ENCODE data around the gene PTPRT. TPM values are rescaled to one million over a fixed set of nuclear protein-coding genes. Genes with fewer than 3 reads are reported as not detected.

Gene PTPRT
- polyA plus RNA-seq, 1 donor, result 0.78 TPM

GRCh38 chr20:42894483-42894882, 295.2 kb downstream of the PTPRT start:
- H3K36me3 ChIP-seq (ENCODE audit: control insufficient read depth, insufficient read depth, low read length), result no peaks in the 10 kb centered on the region
- H3K27me3 ChIP-seq (ENCODE audit: control insufficient read depth, insufficient read depth, low read length), result no peaks in the 10 kb centered on the region
- H3K9me3 ChIP-seq (ENCODE audit: control insufficient read depth, low read depth, low read length), result no peaks in the 10 kb centered on the region
- H3K27ac ChIP-seq (ENCODE audit: low read length), result no peak overlapping the region
- H3K4me1 ChIP-seq (ENCODE audit: control insufficient read depth, insufficient read depth, low read length), result no peaks in the 10 kb centered on the region
- WGBS (ENCODE audit: insufficient coverage, low lambda C conversion rate), result 67% methylated on average over 1 of the region's 3 CpGs
- H3K4me3 ChIP-seq (ENCODE audit: low read length), result no peak overlapping the region
- DNase-seq, result no peak

GRCh38 chr20:42889517-42889916, 300.2 kb downstream of the PTPRT start:
- no peaks in the 10 kb centered on the region for H3K9me3 ChIP-seq (ENCODE audit: control insufficient read depth, low read depth, low read length)
- no peaks in the 10 kb centered on the region for H3K36me3 ChIP-seq (ENCODE audit: control insufficient read depth, insufficient read depth, low read length)
- no peak overlapping the region for H3K4me3 ChIP-seq (ENCODE audit: low read length)
- H3K4me1 ChIP-seq (ENCODE audit: control insufficient read depth, insufficient read depth, low read length), result no peaks in the 10 kb centered on the region
- no CpG with 5 or more reads among the region's 3 CpGs for WGBS (ENCODE audit: insufficient coverage, low lambda C conversion rate)
- no peak overlapping the region for H3K27ac ChIP-seq (ENCODE audit: low read length)
- no peak for DNase-seq
- H3K27me3 ChIP-seq (ENCODE audit: control insufficient read depth, insufficient read depth, low read length), result no peaks in the 10 kb centered on the region

- WGBS (ENCODE audit: insufficient coverage, low lambda C conversion rate), result no CpG with 5 or more reads among the region's 3 CpGs
- no peak for DNase-seq
- Histone ChIP-seq H3K27me3 (ENCODE audit: control insufficient read depth, insufficient read depth, low read length) (no peaks in the 10 kb centered on the region), H3K4me3 (ENCODE audit: low read length) (no peak overlapping the region), H3K27ac (ENCODE audit: low read length) (no peak overlapping the region), H3K36me3 (ENCODE audit: control insufficient read depth, insufficient read depth, low read length) (no peaks in the 10 kb centered on the region), H3K4me1 (ENCODE audit: control insufficient read depth, insufficient read depth, low read length) (no peaks in the 10 kb centered on the region), H3K9me3 (ENCODE audit: control insufficient read depth, low read depth, low read length) (no peaks in the 10 kb centered on the region)
Observed at GRCh38 chr20:42887281-42887680, 302.4 kb downstream of the PTPRT start.

- WGBS (ENCODE audit: insufficient coverage, low lambda C conversion rate), result no CpG with 5 or more reads among the region's 2 CpGs
- no peak overlapping the region for H3K4me3 ChIP-seq (ENCODE audit: low read length)
Observed at GRCh38 chr20:42886801-42887200, 302.9 kb downstream of the PTPRT start.

GRCh38 chr20:42886046-42886445, 303.7 kb downstream of the PTPRT start:
- H3K27me3 ChIP-seq (ENCODE audit: control insufficient read depth, insufficient read depth, low read length), result no peaks in the 10 kb centered on the region
- no CpG with 5 or more reads among the region's 6 CpGs for WGBS (ENCODE audit: insufficient coverage, low lambda C conversion rate)
- no peaks in the 10 kb centered on the region for H3K9me3 ChIP-seq (ENCODE audit: control insufficient read depth, low read depth, low read length)
- DNase-seq, result no peak
- H3K4me3 ChIP-seq (ENCODE audit: low read length), result no peak overlapping the region
- H3K36me3 ChIP-seq (ENCODE audit: control insufficient read depth, insufficient read depth, low read length), result no peaks in the 10 kb centered on the region
- H3K4me1 ChIP-seq (ENCODE audit: control insufficient read depth, insufficient read depth, low read length), result no peaks in the 10 kb centered on the region
- no peak overlapping the region for H3K27ac ChIP-seq (ENCODE audit: low read length)

More at GRCh38 chr20:42886801-42887200, 302.9 kb downstream of the PTPRT start:
- Histone ChIP-seq H3K4me1 (ENCODE audit: control insufficient read depth, insufficient read depth, low read length) (no peaks in the 10 kb centered on the region), H3K27me3 (ENCODE audit: control insufficient read depth, insufficient read depth, low read length) (no peaks in the 10 kb centered on the region), H3K27ac (ENCODE audit: low read length) (no peak overlapping the region), H3K9me3 (ENCODE audit: control insufficient read depth, low read depth, low read length) (no peaks in the 10 kb centered on the region), H3K36me3 (ENCODE audit: control insufficient read depth, insufficient read depth, low read length) (no peaks in the 10 kb centered on the region)
- DNase-seq, result no peak

- Histone ChIP-seq H3K4me3 (ENCODE audit: low read length) (no peak overlapping the region), H3K4me1 (ENCODE audit: control insufficient read depth, insufficient read depth, low read length) (no peaks in the 10 kb centered on the region), H3K27me3 (ENCODE audit: control insufficient read depth, insufficient read depth, low read length) (no peaks in the 10 kb centered on the region), H3K36me3 (ENCODE audit: control insufficient read depth, insufficient read depth, low read length) (no peaks in the 10 kb centered on the region), H3K27ac (ENCODE audit: low read length) (no peak overlapping the region), H3K9me3 (ENCODE audit: control insufficient read depth, low read depth, low read length) (no peaks in the 10 kb centered on the region)
- WGBS (ENCODE audit: insufficient coverage, low lambda C conversion rate), result no CpG with 5 or more reads among the region's 2 CpGs
- DNase-seq, result no peak
Observed at GRCh38 chr20:42875581-42875980, 314.1 kb downstream of the PTPRT start.

- WGBS (ENCODE audit: insufficient coverage, low lambda C conversion rate), result 93% methylated on average over 2 of the region's 3 CpGs
- Histone ChIP-seq H3K9me3 (ENCODE audit: control insufficient read depth, low read depth, low read length) (no peaks in the 10 kb centered on the region), H3K4me1 (ENCODE audit: control insufficient read depth, insufficient read depth, low read length) (no peaks in the 10 kb centered on the region), H3K27ac (ENCODE audit: low read length) (no peak overlapping the region), H3K27me3 (ENCODE audit: control insufficient read depth, insufficient read depth, low read length) (no peaks in the 10 kb centered on the region), H3K4me3 (ENCODE audit: low read length) (no peak overlapping the region), H3K36me3 (ENCODE audit: control insufficient read depth, insufficient read depth, low read length) (no peaks in the 10 kb centered on the region)
- DNase-seq, result no peak
Observed at GRCh38 chr20:42873259-42873658, 316.4 kb downstream of the PTPRT start.

GRCh38 chr20:42864116-42864515, 325.6 kb downstream of the PTPRT start:
- WGBS (ENCODE audit: insufficient coverage, low lambda C conversion rate), result no CpG with 5 or more reads among the region's 3 CpGs
- Histone ChIP-seq H3K27me3 (ENCODE audit: control insufficient read depth, insufficient read depth, low read length) (no peaks in the 10 kb centered on the region), H3K4me3 (ENCODE audit: low read length) (no peak overlapping the region), H3K9me3 (ENCODE audit: control insufficient read depth, low read depth, low read length) (no peaks in the 10 kb centered on the region), H3K4me1 (ENCODE audit: control insufficient read depth, insufficient read depth, low read length) (no peaks in the 10 kb centered on the region), H3K36me3 (ENCODE audit: control insufficient read depth, insufficient read depth, low read length) (no peaks in the 10 kb centered on the region), H3K27ac (ENCODE audit: low read length) (no peak overlapping the region)
- no peak for DNase-seq

GRCh38 chr20:42862446-42862845, 327.3 kb downstream of the PTPRT start:
- Histone ChIP-seq H3K27me3 (ENCODE audit: control insufficient read depth, insufficient read depth, low read length) (no peaks in the 10 kb centered on the region), H3K9me3 (ENCODE audit: control insufficient read depth, low read depth, low read length) (no peaks in the 10 kb centered on the region), H3K4me1 (ENCODE audit: control insufficient read depth, insufficient read depth, low read length) (no peaks in the 10 kb centered on the region), H3K27ac (ENCODE audit: low read length) (no peak overlapping the region), H3K36me3 (ENCODE audit: control insufficient read depth, insufficient read depth, low read length) (no peaks in the 10 kb centered on the region), H3K4me3 (ENCODE audit: low read length) (no peak overlapping the region)
- WGBS (ENCODE audit: insufficient coverage, low lambda C conversion rate), result no CpG with 5 or more reads among the region's 5 CpGs
- no peak for DNase-seq

GRCh38 chr20:42857446-42857845, 332.3 kb downstream of the PTPRT start:
- Histone ChIP-seq H3K4me3 (ENCODE audit: low read length) (no peak overlapping the region), H3K27me3 (ENCODE audit: control insufficient read depth, insufficient read depth, low read length) (no peaks in the 10 kb centered on the region), H3K27ac (ENCODE audit: low read length) (no peak overlapping the region), H3K36me3 (ENCODE audit: control insufficient read depth, insufficient read depth, low read length) (no peaks in the 10 kb centered on the region), H3K4me1 (ENCODE audit: control insufficient read depth, insufficient read depth, low read length) (no peaks in the 10 kb centered on the region), H3K9me3 (ENCODE audit: control insufficient read depth, low read depth, low read length) (no peaks in the 10 kb centered on the region)
- no peak for DNase-seq
- WGBS (ENCODE audit: insufficient coverage, low lambda C conversion rate), result 67% methylated on average over 1 of the region's 7 CpGs

- no peak for DNase-seq
- Histone ChIP-seq H3K4me3 (ENCODE audit: low read length) (no peak overlapping the region), H3K27ac (ENCODE audit: low read length) (no peak overlapping the region), H3K4me1 (ENCODE audit: control insufficient read depth, insufficient read depth, low read length) (no peaks in the 10 kb centered on the region), H3K36me3 (ENCODE audit: control insufficient read depth, insufficient read depth, low read length) (no peaks in the 10 kb centered on the region), H3K27me3 (ENCODE audit: control insufficient read depth, insufficient read depth, low read length) (no peaks in the 10 kb centered on the region), H3K9me3 (ENCODE audit: control insufficient read depth, low read depth, low read length) (no peaks in the 10 kb centered on the region)
- no CpG with 5 or more reads among the region's 1 CpG for WGBS (ENCODE audit: insufficient coverage, low lambda C conversion rate)
Observed at GRCh38 chr20:42855896-42856295, 333.8 kb downstream of the PTPRT start.
